GM12878 (cell line): ENCODE data around the gene GDF11. TPM values are rescaled to one million over a fixed set of nuclear protein-coding genes. Genes with fewer than 3 reads are reported as not detected.

Experiments
- ATAC-seq: fragments of 200-7000 bp; cut with Tn5 transposase; 3 replicates; pipeline ENCODE4 v1.9.1; 2020; ENCODE audit warnings: mild to moderate bottlenecking, moderate library complexity
- BruUV-seq: library from RNA; stranded (reverse); fragments of 400-500 nt; replicated peaks from 2 replicates; lab custom pipeline; 2021; lab: Mats Ljungman, UMichigan
- CTCF ChIA-PET: fragments of 300-600 bp; sonication (Branson Sonifier 250); formaldehyde crosslinking; extraction: SDS; loops from one replicate; lab custom pipeline; 2021; ENCODE audit warnings: inconsistent platforms; lab: Yijun Ruan, JAX
- POLR2A ChIA-PET: fragments of 350-600 bp; formaldehyde crosslinking; extraction: SDS; loops from one replicate; lab custom pipeline; 2021; ENCODE audit warnings: inconsistent platforms; lab: Charles Lee
- RAD21 ChIA-PET: fragments of 300-600 bp; sonication (Branson Sonifier 250); formaldehyde crosslinking; loops from one replicate; lab custom pipeline; 2023; ENCODE audit warnings: antibody characterized with exemption; ENCODE audit not compliant: unreplicated experiment; lab: Charles Lee
- SMC1A ChIA-PET: fragments of 300-600 bp; sonication (Branson Sonifier 250); formaldehyde crosslinking; loops from one replicate; lab custom pipeline; 2023; ENCODE audit not compliant: unreplicated experiment, uncharacterized antibody; lab: Charles Lee
- DNase-seq: peaks from one replicate; pipeline ENCODE4 v3.0.0-alpha.2; 2011; ENCODE audit warnings: low read depth, low spot score
- FAIRE-seq: peaks from 3 replicates; lab custom pipeline; 2011; peaks lifted over from hg19 to GRCh38; lab: Jason Lieb, UNC
- H2AFZ ChIP-seq: 2 replicates; pipeline ENCODE4 v1.6.0; 2011; ENCODE audit warnings: low read depth, low read length, control low read depth; ENCODE audit not compliant: control insufficient read depth
- H3K27ac ChIP-seq: 2 replicates; pipeline ENCODE4 v1.5.1; 2011; ENCODE audit warnings: control low read depth; ENCODE audit not compliant: control insufficient read depth, insufficient read depth
- H3K27me3 ChIP-seq, 2 experiments: replicated peaks in 1 of 2; 2 replicates each; pipeline versions ENCODE4 v1.6.0 to v1.6.1; 2011; ENCODE audit warnings: low read length in 1 of 2; ENCODE audit not compliant: control insufficient read depth in 2 of 2, insufficient read depth in 2 of 2
- H3K36me3 ChIP-seq, 2 experiments: 2 replicates each; pipeline ENCODE4 v1.5.1; 2011; ENCODE audit warnings: low read length in 1 of 2; ENCODE audit not compliant: control insufficient read depth in 2 of 2, insufficient read depth in 2 of 2
- H3K4me1 ChIP-seq: 2 replicates; pipeline ENCODE4 v1.6.1; 2011; ENCODE audit warnings: mild to moderate bottlenecking, low read length, moderate library complexity, mixed read lengths; ENCODE audit not compliant: control insufficient read depth, insufficient read depth
- H3K4me2 ChIP-seq: 2 replicates; pipeline ENCODE4 v1.6.0; 2011; ENCODE audit warnings: control low read depth; ENCODE audit not compliant: control insufficient read depth, insufficient read depth
- H3K4me3 ChIP-seq: fragments of 200-600 bp; sonication (generic); 2 replicates; pipeline ENCODE4 v1.5.1; 2016
- H3K79me2 ChIP-seq: 2 replicates; pipeline ENCODE4 v1.6.0; 2011; ENCODE audit warnings: low read length; ENCODE audit not compliant: control insufficient read depth, insufficient read depth
- H3K9ac ChIP-seq: 2 replicates; pipeline ENCODE4 v1.8.0; 2011; ENCODE audit warnings: low read length, control low read depth, mixed read lengths; ENCODE audit not compliant: control insufficient read depth, insufficient read depth
- H3K9me3 ChIP-seq: replicated peaks from 3 replicates; pipeline ENCODE4 v1.5.1; 2011; ENCODE audit warnings: mild to moderate bottlenecking, low read length; ENCODE audit not compliant: control insufficient read depth, insufficient read depth
- H4K20me1 ChIP-seq: 2 replicates; pipeline ENCODE4 v1.6.0; 2011; ENCODE audit not compliant: control insufficient read depth, insufficient read depth
- ATF2 ChIP-seq: IDR thresholded peaks from 2 replicates; pipeline ENCODE4 v1.6.1; 2012; ENCODE audit warnings: low read length, inconsistent platforms
- BCL3 ChIP-seq: IDR thresholded peaks from 2 replicates; pipeline ENCODE4 v1.6.1; 2011; ENCODE audit warnings: borderline replicate concordance, low read depth, mild to moderate bottlenecking, moderate library complexity, low read length; ENCODE audit not compliant: insufficient read depth, poor library complexity, severe bottlenecking
- BMI1 ChIP-seq: fragments of 450-650 bp; IDR thresholded peaks from 2 replicates; pipeline ENCODE4 v1.6.1; 2016; ENCODE audit warnings: mild to moderate bottlenecking, moderate library complexity, borderline replicate concordance
- EED ChIP-seq: sonication (generic); IDR thresholded peaks from 2 replicates; pipeline ENCODE4 v1.6.1; 2016; ENCODE audit warnings: antibody characterized with exemption, low read depth
- MTA2 ChIP-seq: fragments of 450-650 bp; IDR thresholded peaks from 2 replicates; pipeline ENCODE4 v1.6.1; 2016; ENCODE audit warnings: low read depth, mild to moderate bottlenecking, moderate library complexity
- MYC ChIP-seq: IDR thresholded peaks from 2 replicates; pipeline ENCODE4 v1.6.1; 2011; ENCODE audit warnings: mild to moderate bottlenecking, low read length, moderate library complexity, inconsistent platforms; ENCODE audit not compliant: insufficient read depth, insufficient replicate concordance, insufficient read length, severe bottlenecking
- NBN ChIP-seq: fragments of 450-650 bp; IDR thresholded peaks from 2 replicates; pipeline ENCODE4 v1.6.1; 2016
- NKRF ChIP-seq: fragments of 450-650 bp; conservative IDR thresholded peaks from 2 replicates; pipeline ENCODE4 v1.6.1; 2017; ENCODE audit warnings: mild to moderate bottlenecking, moderate library complexity
- STAT1 ChIP-seq: fragments of 450-650 bp; conservative IDR thresholded peaks from 2 replicates; pipeline ENCODE4 v1.6.1; 2014; ENCODE audit warnings: antibody characterized with exemption, mild to moderate bottlenecking
- ZNF622 ChIP-seq: fragments of 450-650 bp; IDR thresholded peaks from 2 replicates; pipeline ENCODE4 v1.6.1; 2017; ENCODE audit warnings: mild to moderate bottlenecking, inconsistent platforms
- WGBS: methylation state at CpG from one replicate; pipeline ENCODE4 v1.1.6; 2016; ENCODE audit warnings: low lambda C conversion rate; ENCODE audit not compliant: insufficient replicate concordance, insufficient coverage; ENCODE audit errors: missing lambda C conversion rate; 5-methylcytosine and 5-hydroxymethylcytosine counted together
- in situ Hi-C: fragments of 300-500 bp; cut with MboI; formaldehyde crosslinking; loops from 9 replicates; pipeline ENCODE4 v1.14.3; 2018; ENCODE audit warnings: mixed read lengths
- intact Hi-C: fragments of 100-400 bp; cut with micrococcal nuclease; formaldehyde crosslinking; loops from one replicate; pipeline ENCODE4 v1.14.2; 2022; ENCODE audit not compliant: unreplicated experiment
- polyA plus RNA-seq, 11 experiments: library from polyadenylated mRNA; depleted of rRNA in 4 of 11; unstranded in 6 of 11; stranded (reverse) in 5 of 11; fragments of >200 nt; fragmentation: Nextera tagmentation in 4 of 11; fragmentation: Illumina TruSeq in 1 of 11; extraction: Ambion mirVana in 4 of 11; extraction: Trizol in 1 of 11; gene quantifications; 1 replicate in 1 of 11; 2 replicates in 10 of 11; pipeline versions ENCODE4 v1.2.1 to v1.2.3, GENCODE V29; 2011 to 2016; ENCODE audit warnings: inconsistent platforms in 2 of 11, missing spikeins in 2 of 11, low read depth in 1 of 11
- total RNA-seq, 4 experiments: library from RNA; depleted of rRNA in 3 of 4; stranded (reverse); fragments of >200 nt in 3 of 4; fragmentation: Illumina TruSeq in 1 of 4; extraction: Trizol in 1 of 4; gene quantifications; 2 replicates each; pipeline versions ENCODE4 v1.2.1 to v1.2.3, GENCODE V29; 2013 to 2021
- TF ChIP-seq, protein P1 (sequence below): IDR thresholded peaks from 2 replicates; pipeline ENCODE4 v1.6.1; 2012; ENCODE audit warnings: low read depth, low read length, improper control_type of control experiment

The GDF11 gene
- total and polyA plus RNA-seq, 10 of the 15 experiments (the other 5 are each of a cell fraction or from before 2014, with no cell fraction given) = 0.83 to 15.4 (median 4.3) TPM

DNA sequence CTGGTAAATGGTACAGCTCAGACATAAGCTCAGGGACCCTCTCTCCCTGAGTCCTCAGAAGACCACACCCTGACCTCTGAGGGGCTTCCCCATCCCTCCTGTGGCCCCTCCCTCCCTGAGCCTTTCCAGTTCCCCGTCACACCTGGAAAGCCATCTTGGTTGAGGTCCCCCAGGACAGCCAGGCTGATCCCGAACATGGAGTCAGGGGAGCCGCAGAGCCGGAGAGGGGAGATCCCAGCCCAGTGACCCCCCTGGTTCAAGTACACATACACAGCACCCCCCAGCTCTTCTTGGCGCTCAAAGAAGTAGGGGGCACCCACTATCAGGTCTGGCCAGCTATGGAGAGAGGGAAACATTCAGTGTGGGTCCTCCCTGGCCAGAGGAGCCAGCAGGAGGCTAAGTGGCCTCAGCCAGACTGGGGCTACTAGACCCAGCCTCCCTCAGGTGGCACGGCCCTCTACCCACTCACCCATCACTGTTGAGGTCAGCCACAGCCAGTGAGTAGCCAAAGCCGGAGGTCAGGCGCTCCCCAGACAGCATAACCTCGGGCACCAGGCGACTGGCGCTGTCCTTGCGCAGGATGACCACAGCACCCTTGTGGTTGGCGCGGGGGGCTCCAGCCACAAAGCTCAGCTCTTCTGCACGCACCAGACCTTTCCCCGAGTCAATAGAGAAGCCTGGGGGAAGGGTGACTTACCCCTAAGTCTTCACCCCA, 44.5 kb upstream of the GDF11 start:
- no peaks in the 10 kb centered on the region for H3K36me3 ChIP-seq
- no peak for ATAC-seq
- H3K4me1 ChIP-seq = no peaks in the 10 kb centered on the region
- TF ChIP-seq STAT1 (no peak), EED (no peak), NKRF (no peak), MYC (no peak), MTA2 (no peak), ZNF622 (no peak), ATF2 (no peak), BMI1 (no peak), NBN (no peak), BCL3 (no peak)
- TF ChIP-seq, protein P1, sequence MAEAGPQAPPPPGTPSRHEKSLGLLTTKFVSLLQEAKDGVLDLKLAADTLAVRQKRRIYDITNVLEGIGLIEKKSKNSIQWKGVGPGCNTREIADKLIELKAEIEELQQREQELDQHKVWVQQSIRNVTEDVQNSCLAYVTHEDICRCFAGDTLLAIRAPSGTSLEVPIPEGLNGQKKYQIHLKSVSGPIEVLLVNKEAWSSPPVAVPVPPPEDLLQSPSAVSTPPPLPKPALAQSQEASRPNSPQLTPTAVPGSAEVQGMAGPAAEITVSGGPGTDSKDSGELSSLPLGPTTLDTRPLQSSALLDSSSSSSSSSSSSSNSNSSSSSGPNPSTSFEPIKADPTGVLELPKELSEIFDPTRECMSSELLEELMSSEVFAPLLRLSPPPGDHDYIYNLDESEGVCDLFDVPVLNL = no peak
- BruUV-seq = no TSS peak
- H3K4me3 ChIP-seq = no peak overlapping the region
- in situ Hi-C loops = no loop called here
- H3K27ac ChIP-seq = no peak overlapping the region
- no peak overlapping the region for H2AFZ ChIP-seq
- H3K27me3 ChIP-seq = no peaks in the 10 kb centered on the region
- ChIA-PET RAD21 (no interaction called here), POLR2A (no interaction called here), CTCF (interaction anchor here (1.1 to 1.2 kb wide), 2 partner anchors 18 to 42 kb away, joined by 3 read pairs; partner anchors contain the start of gene BLOC1S1), SMC1A (no interaction called here)
- no peak for FAIRE-seq
- intact Hi-C loops = no loop called here
- no peak overlapping the region for H3K4me2 ChIP-seq
- no peak for DNase-seq
- no peaks in the 10 kb centered on the region for H4K20me1 ChIP-seq
- no peak overlapping the region for H3K9ac ChIP-seq
- WGBS = 35% methylated on average over 16 of the region's 16 CpGs
- no peaks in the 10 kb centered on the region for H3K79me2 ChIP-seq
- H3K9me3 ChIP-seq = no peaks in the 10 kb centered on the region
